HG03575 (cell line): ENCODE results near the gene ADGRA1.
"Not testable (repeated sequence)": the region's sequence is repeated elsewhere in the genome, so short reads cannot be mapped to it uniquely, and the experiment has no call there.

Source experiments
- ATAC-seq: cut with Tn5 transposase; IDR thresholded peaks from one replicate; pipeline ENCODE4 v1.9.1; 2021; ENCODE audit not compliant: unreplicated experiment, insufficient number of reproducible peaks, low FRiP score; ENCODE audit errors: extremely low read depth

The ADGRA1 gene

GRCh38 chr10:133053527-133054133, 34.1 kb upstream of the ADGRA1 start:
- not testable (repeated sequence) for ATAC-seq

DNA sequence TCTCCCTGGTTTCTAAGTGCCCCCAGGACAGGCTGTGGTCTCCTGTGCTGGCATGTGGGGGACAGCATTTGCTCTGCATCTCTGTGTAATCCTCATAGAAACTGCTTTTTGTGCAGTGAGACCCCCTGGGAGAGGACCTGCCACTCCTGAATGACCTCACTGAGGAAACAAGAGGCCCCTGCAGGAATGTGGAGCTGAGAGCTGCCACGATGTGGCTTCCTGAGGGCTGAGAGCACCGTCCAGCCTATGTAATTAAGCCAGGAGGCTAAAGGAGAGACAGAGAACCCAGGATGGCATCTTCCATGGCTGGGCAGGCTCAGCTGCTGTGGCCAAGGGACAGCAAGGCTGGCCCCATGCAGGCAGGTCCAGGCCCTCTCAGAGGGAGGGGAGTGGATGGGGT, 32.3 kb upstream of the ADGRA1 start:
- ATAC-seq: no peak

GRCh38 chr10:133056001-133056400, 31.7 kb upstream of the ADGRA1 start:
- ATAC-seq: no peak

DNA sequence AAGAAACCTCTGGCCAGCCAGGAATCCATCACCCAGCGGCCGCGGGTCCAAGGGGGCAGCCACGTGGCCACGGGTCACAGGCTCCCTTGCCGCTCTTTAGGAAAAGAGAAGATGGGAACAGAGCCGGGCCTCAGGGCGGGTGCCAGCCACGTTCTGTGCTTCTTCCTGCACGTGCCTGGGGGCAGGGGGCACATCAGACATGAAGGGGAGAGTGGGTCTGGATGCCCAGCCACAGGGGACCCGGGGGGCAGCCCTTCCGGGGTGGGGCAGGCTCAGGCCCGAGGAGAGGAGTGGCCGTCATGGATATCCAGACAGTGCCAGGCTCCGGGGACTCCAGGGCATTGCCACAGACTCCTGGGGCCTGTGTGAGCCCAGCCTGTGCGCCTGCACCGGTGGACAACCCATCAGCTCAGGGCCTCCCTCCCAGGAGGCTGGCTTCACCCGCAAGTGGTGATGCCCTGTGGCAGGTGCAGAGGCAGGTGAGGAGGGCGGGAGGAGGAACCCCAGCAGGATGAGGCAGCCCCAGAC, 31.0 kb upstream of the ADGRA1 start:
- ATAC-seq: no peak

DNA sequence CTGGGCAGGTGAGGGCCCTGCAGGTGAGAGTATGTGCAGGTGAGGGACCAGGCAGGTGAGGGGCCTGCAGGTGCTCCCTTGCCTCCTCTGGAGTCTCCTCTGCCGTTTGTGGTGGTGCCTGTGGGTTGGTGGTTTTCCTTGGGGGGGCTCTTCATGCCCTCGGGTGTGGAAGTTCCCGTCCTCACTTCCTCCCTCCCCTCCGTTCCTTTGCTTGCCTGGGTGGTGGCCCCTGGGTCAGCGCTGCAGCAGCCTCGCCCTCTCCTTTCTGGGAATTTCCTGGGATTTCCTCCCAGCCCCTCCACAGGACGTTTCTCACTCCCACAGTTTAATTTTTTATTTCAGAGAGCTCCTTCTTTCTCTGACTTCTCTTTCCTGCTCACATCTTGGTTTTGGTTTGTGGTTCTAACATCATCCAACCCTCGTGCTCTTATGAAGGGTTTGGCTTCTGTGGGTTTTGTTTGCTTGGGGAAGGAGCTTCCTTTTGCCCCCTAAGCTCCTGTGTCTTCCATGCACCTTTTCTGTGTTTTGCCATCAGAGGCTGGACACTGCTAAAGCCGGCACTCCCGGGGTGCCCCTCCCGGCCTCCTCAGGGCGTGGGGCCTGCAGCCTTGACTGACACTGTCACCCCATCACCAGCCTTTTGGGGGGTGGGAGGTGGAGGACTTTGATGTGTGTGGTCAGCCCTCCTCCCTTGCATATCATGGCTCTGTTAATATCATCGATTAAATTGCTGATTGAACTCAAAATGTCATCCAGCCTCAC, 29.2 kb upstream of the ADGRA1 start:
- no peak for ATAC-seq

GRCh38 chr10:133059093-133059470, 28.6 kb upstream of the ADGRA1 start:
- ATAC-seq: no peak

- no peak for ATAC-seq
Measured at GRCh38 chr10:133059571-133059970, 28.2 kb upstream of the ADGRA1 start.

DNA sequence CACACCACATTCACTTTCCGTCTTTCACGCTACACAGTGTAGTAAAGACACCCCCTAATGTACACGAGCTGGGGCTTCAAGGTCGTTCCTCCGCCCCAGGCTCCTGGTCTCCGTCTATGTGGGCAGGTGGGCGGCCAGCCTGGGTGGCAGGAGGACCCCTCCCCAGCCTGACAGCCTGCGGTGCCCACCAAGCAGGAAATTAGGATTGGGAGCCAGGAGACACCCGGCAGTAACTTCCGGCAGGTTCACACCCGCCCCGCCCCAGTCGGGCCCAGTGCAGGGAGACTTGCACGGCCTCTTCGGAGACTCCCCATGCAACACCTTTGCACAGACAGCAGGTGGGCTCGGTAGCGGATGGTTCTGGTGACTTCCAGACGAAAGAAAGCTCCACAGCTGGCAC, 27.7 kb upstream of the ADGRA1 start:
- ATAC-seq: no peak

DNA sequence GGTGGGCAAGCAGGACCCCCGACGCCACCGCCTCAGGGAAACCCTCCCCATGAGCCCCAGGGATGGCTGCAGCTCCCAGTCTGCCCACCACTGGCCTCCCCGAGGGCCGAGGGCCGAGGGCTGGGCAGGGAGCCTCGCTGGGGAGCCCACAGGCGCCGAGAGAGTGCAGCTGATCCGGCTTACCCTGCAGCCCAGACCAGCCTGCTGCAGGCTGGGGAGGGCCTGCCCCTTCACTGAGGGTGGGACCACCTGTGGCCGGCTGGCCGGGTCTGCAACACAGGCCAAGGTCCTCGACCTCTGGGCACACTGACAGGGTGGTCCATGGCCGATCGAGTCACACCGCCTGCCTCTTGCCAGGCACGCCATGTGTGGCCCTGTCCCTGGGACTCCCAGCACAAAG, 27.3 kb upstream of the ADGRA1 start:
- ATAC-seq: no peak

- no peak for ATAC-seq
Measured at GRCh38 chr10:133060881-133061280, 26.8 kb upstream of the ADGRA1 start.

DNA sequence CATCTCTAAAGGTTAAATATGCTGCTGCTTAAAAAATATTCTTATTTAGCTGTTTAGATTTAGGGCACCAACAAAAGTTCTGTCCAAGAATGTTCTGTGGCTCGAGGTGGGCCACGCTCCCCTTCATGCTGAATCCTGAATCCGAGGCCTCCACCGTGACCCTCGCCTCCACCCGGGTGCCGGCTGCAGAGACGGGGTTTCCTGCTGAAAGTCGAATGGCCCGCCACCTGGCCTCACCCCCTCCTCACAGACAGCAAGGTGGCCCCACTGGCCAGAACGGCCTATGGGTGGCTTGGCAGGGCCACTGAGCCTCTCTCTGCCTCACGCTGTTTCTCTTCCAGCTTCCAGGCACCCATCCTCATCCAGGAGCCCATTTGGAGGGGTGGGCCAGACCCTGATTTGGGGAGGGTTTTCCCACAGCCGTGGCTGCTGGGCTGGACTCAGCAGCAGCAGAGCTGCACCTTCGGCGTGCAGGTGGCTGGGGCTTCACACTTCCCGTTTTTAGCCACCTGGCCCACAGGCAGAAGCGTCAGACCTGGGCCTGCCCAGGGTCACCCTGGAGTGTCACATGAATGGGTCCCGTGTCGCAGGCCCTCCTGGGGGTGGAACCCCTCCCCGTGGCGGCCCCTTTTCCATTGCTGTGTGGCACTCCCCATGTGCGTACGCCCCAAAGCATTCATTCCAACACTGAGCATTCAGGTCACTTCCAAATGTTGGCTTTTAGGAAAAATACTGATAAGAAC, 26.3 kb upstream of the ADGRA1 start:
- no peak for ATAC-seq

- no peak for ATAC-seq
Measured at GRCh38 chr10:133062085-133062484, 25.6 kb upstream of the ADGRA1 start.

DNA sequence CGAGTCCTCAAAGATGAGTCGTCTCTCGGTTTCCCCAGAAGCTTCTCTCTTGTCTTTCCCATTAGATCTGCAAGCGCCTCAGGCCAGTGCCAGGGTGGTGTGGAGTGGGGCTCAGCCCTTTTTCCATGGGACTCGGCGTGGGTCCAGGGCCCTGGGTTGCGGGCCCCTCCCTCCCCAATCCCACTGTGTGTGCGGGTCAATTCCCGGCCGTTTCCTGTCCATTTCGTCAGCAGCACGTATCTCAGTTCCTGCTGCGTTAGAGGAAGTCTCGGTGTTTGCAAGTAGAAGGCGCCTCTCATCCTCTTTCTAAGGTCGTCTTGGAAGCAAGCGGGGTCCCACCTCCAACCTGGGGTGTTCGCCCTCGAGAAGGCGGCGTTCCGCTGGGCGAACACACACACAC, 25.1 kb upstream of the ADGRA1 start:
- no peak for ATAC-seq

GRCh38 chr10:133067149-133068105, 20.3 kb upstream of the ADGRA1 start:
- no peak for ATAC-seq

GRCh38 chr10:133068111-133069032, 19.4 kb upstream of the ADGRA1 start:
- no peak for ATAC-seq

DNA sequence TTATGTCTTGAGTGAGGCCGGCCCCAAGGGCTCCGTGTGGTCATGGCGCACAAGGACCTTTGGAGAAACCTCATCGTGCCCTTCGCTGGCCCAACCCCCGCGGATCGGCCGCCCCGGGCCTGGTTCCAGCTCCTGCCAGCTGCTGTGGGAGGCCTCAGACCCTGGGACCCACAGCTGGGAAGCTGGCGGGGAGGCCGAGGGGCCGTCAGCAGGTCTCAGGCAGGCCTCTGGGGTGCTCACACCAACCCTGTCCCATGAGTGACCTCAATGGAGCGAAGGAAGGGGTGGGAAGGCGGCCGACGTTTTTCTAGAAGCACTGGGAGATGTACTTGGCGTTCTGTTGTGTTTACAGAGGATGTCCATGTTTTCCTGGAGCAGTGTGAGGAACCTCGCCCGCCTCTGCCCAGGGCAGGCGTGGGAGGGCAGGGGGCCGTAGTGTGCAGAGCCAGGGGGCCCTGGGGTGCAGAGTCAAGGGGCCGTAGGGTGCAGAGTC, 18.6 kb upstream of the ADGRA1 start:
- ATAC-seq: no peak

DNA sequence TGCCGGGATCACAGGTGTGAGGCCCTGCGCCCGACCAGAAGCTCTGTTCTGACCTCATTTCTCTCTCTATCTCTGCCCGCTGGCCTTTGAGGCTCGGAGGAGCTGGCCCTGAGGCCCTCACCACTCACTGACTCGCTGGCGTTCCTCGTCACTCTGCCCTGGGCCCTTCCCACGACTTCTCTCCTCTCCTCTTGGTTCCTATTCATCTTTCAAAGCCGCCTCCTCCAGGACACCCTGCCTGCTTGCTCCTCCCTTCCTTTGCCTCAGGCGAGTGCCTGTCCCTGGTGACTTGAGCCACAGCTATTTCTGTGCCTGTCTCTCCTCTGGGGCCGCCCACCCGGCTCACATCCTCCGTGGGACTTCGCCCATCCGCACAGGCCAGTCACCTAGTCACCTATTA, 17.3 kb upstream of the ADGRA1 start:
- no peak for ATAC-seq

- no peak for ATAC-seq
Measured at GRCh38 chr10:133070810-133071209, 16.9 kb upstream of the ADGRA1 start.
